HepG2 (cell line): Measurements from ENCODE around the gene MFAP4. TPM values are rescaled to one million over a fixed set of nuclear protein-coding genes. Genes with fewer than 3 reads are reported as not detected.
A peak's percentile ranks its signal among the peaks of the same experiment; 100 is the strongest.

Source experiments
- CBX2 ChIP-seq, 2 experiments: fragments of 200-600 bp in 1 of 2; sonication (generic); formaldehyde crosslinking in 1 of 2; IDR thresholded peaks; 2 replicates each; pipeline versions ENCODE4 v1.7.0 to v1.8.1; 2018 to 2022; ENCODE audit warnings: low read depth in 2 of 2, low read length in 1 of 2, mild to moderate bottlenecking in 1 of 2, missing genetic modification reagents in 1 of 2
- CENPX ChIP-seq: sonication (generic); formaldehyde crosslinking; IDR thresholded peaks from 2 replicates; pipeline ENCODE4 v1.9.0; 2021; ENCODE audit warnings: mild to moderate bottlenecking, missing genetic modification reagents, moderate library complexity
- FOXA1 ChIP-seq, 2 experiments: fragments of 450-650 bp in 1 of 2; sonication (generic) in 1 of 2; formaldehyde crosslinking in 1 of 2; IDR thresholded peaks; 2 replicates each; pipeline versions ENCODE4 v1.4.0 to v1.6.1; 2016 to 2020; ENCODE audit warnings: missing genetic modification reagents in 1 of 2
- FOXC1 ChIP-seq: sonication (generic); formaldehyde crosslinking; IDR thresholded peaks from 2 replicates; pipeline ENCODE4 v1.8.0; 2022; ENCODE audit warnings: mild to moderate bottlenecking, missing genetic modification reagents, borderline replicate concordance
- MAFG ChIP-seq: sonication (generic); formaldehyde crosslinking; IDR thresholded peaks from 2 replicates; pipeline ENCODE4 v1.5.1; 2020; ENCODE audit warnings: mild to moderate bottlenecking, missing genetic modification reagents
- NR2C2 ChIP-seq: sonication (generic); formaldehyde crosslinking; IDR thresholded peaks from 2 replicates; pipeline ENCODE4 v1.4.0; 2020; ENCODE audit warnings: missing genetic modification reagents, mild to moderate bottlenecking, moderate library complexity, borderline replicate concordance
- PRMT3 ChIP-seq: sonication (generic); formaldehyde crosslinking; IDR thresholded peaks from 2 replicates; pipeline ENCODE4 v1.8.1; 2022; ENCODE audit warnings: low read depth, mild to moderate bottlenecking, moderate library complexity, missing genetic modification reagents, borderline replicate concordance
- STAG1 ChIP-seq: sonication (generic); formaldehyde crosslinking; IDR thresholded peaks from 2 replicates; pipeline ENCODE4 v1.4.0; 2020; ENCODE audit warnings: missing genetic modification reagents
- ZC3H4 ChIP-seq: sonication (generic); formaldehyde crosslinking; IDR thresholded peaks from 2 replicates; pipeline ENCODE4 v1.4.0; 2020; ENCODE audit warnings: missing genetic modification reagents, borderline replicate concordance
- ZFP41 ChIP-seq: sonication (generic); formaldehyde crosslinking; IDR thresholded peaks from 2 replicates; pipeline ENCODE4 v1.4.0; 2020; ENCODE audit warnings: mild to moderate bottlenecking, missing genetic modification reagents, borderline replicate concordance
- ZNF224 ChIP-seq: sonication (generic); formaldehyde crosslinking; IDR thresholded peaks from 2 replicates; pipeline ENCODE4 v1.5.0; 2020; ENCODE audit warnings: mild to moderate bottlenecking, missing genetic modification reagents
- ZNF235 ChIP-seq: sonication (generic); formaldehyde crosslinking; IDR thresholded peaks from 2 replicates; pipeline ENCODE4 v1.8.1; 2023; ENCODE audit warnings: mild to moderate bottlenecking, missing genetic modification reagents, borderline replicate concordance
- ZNF264 ChIP-seq: sonication (generic); formaldehyde crosslinking; IDR thresholded peaks from 2 replicates; pipeline ENCODE4 v1.4.0; 2020; ENCODE audit warnings: missing genetic modification reagents
- ZNF382 ChIP-seq: sonication (generic); formaldehyde crosslinking; IDR thresholded peaks from 2 replicates; pipeline ENCODE4 v1.5.0; 2020; ENCODE audit warnings: missing genetic modification reagents, mild to moderate bottlenecking, borderline replicate concordance
- ZNF737 ChIP-seq: sonication (generic); formaldehyde crosslinking; IDR thresholded peaks from 2 replicates; pipeline ENCODE4 v1.5.0; 2020; ENCODE audit warnings: missing genetic modification reagents, mild to moderate bottlenecking, borderline replicate concordance
- ZNF83 ChIP-seq: sonication (generic); formaldehyde crosslinking; IDR thresholded peaks from 2 replicates; pipeline ENCODE4 v1.4.0; 2020; ENCODE audit warnings: missing genetic modification reagents, mild to moderate bottlenecking, borderline replicate concordance
- ZSCAN21 ChIP-seq: sonication (generic); formaldehyde crosslinking; IDR thresholded peaks from 2 replicates; pipeline ENCODE4 v1.8.0; 2022; ENCODE audit warnings: mild to moderate bottlenecking, missing genetic modification reagents, moderate library complexity, borderline replicate concordance
- polyA plus RNA-seq, 8 experiments: library from polyadenylated mRNA; depleted of rRNA in 3 of 8; stranded (reverse) in 7 of 8; unstranded in 1 of 8; fragments of >200 nt; fragmentation: Illumina TruSeq in 4 of 8; extraction: Trizol in 4 of 8; gene quantifications; 2 replicates each; pipeline versions ENCODE4 v1.2.1 to v1.2.3, GENCODE V29; 2011 to 2016; ENCODE audit warnings: low read depth in 4 of 8, missing spikeins in 1 of 8, mixed read lengths in 1 of 8; ENCODE audit not compliant: insufficient read depth in 1 of 8
- total RNA-seq, 5 experiments: library from RNA; depleted of rRNA; stranded (reverse); fragments of >200 nt; fragmentation: Illumina TruSeq; extraction: Trizol; gene quantifications; 2 replicates each; pipeline ENCODE4 v1.2.3, GENCODE V29; 2016; ENCODE audit warnings: low read depth in 1 of 5
- TF ChIP-seq, protein P1 (sequence below): sonication (generic); formaldehyde crosslinking; IDR thresholded peaks from 2 replicates; pipeline ENCODE4 v1.5.0; 2020; ENCODE audit warnings: missing genetic modification reagents
- TF ChIP-seq, protein P2 (sequence below): sonication (generic); formaldehyde crosslinking; IDR thresholded peaks from 2 replicates; pipeline ENCODE4 v1.4.0; 2020; ENCODE audit warnings: missing genetic modification reagents
- TF ChIP-seq, protein P3 (sequence below): sonication (generic); formaldehyde crosslinking; IDR thresholded peaks from 2 replicates; pipeline ENCODE4 v1.5.1; 2020; ENCODE audit warnings: mild to moderate bottlenecking, missing genetic modification reagents, moderate library complexity
- TF ChIP-seq, protein P4 (sequence below): sonication (generic); formaldehyde crosslinking; IDR thresholded peaks from 2 replicates; pipeline ENCODE4 v1.4.0; 2020; ENCODE audit warnings: mild to moderate bottlenecking, missing genetic modification reagents

The MFAP4 gene
- total and polyA plus RNA-seq, 2 of the 13 experiments (the other 11 are each of a cell fraction or from before 2014, with no cell fraction given): 0.08 TPM; not detected in 1

DNA sequence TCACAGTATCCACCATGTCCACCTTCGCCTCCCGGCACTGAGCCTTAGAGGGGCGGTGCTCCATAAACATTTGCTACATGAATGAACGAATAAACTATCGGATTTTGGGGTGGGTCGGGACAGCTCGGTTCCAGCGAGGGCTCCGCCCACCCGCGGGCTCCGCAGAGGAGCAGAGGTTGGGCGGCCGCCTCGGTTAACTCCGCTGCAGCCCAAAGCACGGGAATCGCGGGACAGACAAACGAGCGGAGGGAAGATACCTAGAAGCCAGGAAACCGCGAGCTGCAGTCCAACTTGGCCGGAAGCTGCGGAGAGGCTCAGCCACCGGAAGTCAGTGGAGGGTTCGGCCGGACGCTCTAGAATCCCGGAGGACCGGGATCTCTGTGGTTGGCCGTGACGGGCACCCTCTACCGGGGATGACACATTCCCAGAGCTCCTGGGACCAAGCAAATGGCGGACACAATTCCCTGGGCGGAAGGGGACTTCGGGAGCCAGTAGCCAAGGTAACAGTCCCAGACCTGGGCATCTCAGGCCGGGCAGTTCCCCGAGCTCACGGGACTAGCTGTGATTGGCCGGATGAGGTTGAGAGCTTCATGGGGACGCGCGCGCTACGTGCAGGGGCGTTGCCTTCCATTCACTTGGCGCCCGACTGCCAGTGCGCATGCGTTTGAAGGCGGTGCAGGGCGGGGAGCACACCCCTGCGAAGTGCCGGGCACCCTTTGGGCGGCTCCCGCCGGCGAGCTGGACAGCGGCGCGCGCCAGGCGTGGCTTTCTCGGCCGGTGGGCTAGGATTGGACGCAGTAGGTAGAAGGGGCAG lies 9.2 kb downstream of the MFAP4 start (continued):
- TF ChIP-seq ZFP41 (CRISPR knock-in tag) (no peak), ZNF235 (CRISPR knock-in tag) (no peak), CBX2 (IDR thresholded peaks at IDR 0.05; ENCODE audit: low read depth, low read length) (no peak), CBX2 (CRISPR knock-in tag; IDR thresholded peaks at IDR 0.05; ENCODE audit: low read depth) (no peak), ZNF264 (no peak; the same call in 1 of the 2 replicates), FOXA1 (IDR thresholded peaks at IDR 0.05) (no peak), FOXA1 (CRISPR knock-in tag; IDR thresholded peaks at IDR 0.05) (no peak; the same call in 1 of the 2 replicates), MAFG (CRISPR knock-in tag) (no peak), STAG1 (CRISPR knock-in tag) (no peak), ZNF224 (CRISPR knock-in tag) (no peak), CENPX (CRISPR knock-in tag) (no peak), PRMT3 (CRISPR knock-in tag) (no peak), FOXC1 (CRISPR knock-in tag) (no peak), NR2C2 (CRISPR knock-in tag) (peak; percentile 73), ZNF83 (CRISPR knock-in tag) (no peak), ZC3H4 (CRISPR knock-in tag) (no peak), ZSCAN21 (CRISPR knock-in tag) (no peak), ZNF382 (no peak), ZNF737 (no peak)
- TF ChIP-seq, protein P1, sequence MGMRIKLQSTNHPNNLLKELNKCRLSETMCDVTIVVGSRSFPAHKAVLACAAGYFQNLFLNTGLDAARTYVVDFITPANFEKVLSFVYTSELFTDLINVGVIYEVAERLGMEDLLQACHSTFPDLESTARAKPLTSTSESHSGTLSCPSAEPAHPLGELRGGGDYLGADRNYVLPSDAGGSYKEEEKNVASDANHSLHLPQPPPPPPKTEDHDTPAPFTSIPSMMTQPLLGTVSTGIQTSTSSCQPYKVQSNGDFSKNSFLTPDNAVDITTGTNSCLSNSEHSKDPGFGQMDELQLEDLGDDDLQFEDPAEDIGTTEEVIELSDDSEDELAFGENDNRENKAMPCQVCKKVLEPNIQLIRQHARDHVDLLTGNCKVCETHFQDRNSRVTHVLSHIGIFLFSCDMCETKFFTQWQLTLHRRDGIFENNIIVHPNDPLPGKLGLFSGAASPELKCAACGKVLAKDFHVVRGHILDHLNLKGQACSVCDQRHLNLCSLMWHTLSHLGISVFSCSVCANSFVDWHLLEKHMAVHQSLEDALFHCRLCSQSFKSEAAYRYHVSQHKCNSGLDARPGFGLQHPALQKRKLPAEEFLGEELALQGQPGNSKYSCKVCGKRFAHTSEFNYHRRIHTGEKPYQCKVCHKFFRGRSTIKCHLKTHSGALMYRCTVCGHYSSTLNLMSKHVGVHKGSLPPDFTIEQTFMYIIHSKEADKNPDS: no peak
- TF ChIP-seq, protein P2, sequence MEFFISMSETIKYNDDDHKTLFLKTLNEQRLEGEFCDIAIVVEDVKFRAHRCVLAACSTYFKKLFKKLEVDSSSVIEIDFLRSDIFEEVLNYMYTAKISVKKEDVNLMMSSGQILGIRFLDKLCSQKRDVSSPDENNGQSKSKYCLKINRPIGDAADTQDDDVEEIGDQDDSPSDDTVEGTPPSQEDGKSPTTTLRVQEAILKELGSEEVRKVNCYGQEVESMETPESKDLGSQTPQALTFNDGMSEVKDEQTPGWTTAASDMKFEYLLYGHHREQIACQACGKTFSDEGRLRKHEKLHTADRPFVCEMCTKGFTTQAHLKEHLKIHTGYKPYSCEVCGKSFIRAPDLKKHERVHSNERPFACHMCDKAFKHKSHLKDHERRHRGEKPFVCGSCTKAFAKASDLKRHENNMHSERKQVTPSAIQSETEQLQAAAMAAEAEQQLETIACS: peak; percentile 81
- TF ChIP-seq, protein P3, sequence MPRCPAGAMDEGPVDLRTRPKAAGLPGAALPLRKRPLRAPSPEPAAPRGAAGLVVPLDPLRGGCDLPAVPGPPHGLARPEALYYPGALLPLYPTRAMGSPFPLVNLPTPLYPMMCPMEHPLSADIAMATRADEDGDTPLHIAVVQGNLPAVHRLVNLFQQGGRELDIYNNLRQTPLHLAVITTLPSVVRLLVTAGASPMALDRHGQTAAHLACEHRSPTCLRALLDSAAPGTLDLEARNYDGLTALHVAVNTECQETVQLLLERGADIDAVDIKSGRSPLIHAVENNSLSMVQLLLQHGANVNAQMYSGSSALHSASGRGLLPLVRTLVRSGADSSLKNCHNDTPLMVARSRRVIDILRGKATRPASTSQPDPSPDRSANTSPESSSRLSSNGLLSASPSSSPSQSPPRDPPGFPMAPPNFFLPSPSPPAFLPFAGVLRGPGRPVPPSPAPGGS: peak; percentile 85
- TF ChIP-seq, protein P4, sequence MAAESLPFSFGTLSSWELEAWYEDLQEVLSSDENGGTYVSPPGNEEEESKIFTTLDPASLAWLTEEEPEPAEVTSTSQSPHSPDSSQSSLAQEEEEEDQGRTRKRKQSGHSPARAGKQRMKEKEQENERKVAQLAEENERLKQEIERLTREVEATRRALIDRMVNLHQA (CRISPR knock-in tag): no peak
